GM19240 (cell line): ENCODE measurements around the gene CACNG7.

Source experiments
- DNase-seq: peaks from one replicate; pipeline ENCODE4 v3.0.0; 2011; ENCODE audit warnings: low spot score; ENCODE audit not compliant: insufficient read length

Gene CACNG7

DNA sequence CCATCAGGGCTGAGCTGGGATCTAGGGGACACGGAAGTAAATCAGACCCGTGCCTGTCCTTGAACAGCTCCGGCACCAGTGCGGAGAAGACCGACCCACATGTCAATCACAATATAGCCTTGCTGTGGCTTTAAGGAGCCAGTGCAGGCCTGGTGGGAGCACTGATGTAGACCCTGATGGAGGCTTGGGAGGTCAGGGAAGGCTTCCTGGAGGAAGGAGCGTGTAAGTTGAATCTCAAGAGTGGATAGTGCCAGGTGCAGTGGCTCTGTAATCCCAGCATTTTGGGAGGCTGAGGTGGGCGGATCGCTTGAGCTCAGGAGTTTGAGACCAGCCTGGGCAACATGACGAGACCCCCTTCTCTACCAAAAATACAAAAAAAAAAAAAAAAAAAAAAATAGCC lies 42.9 kb downstream of the CACNG7 start:
- no peak for DNase-seq

GRCh38 chr19:53953383-53953782 lies 44.3 kb downstream of the CACNG7 start:
- no peak for DNase-seq

- no peak for DNase-seq
Measured at GRCh38 chr19:53957448-53958167, 48.5 kb downstream of the CACNG7 start.

DNA sequence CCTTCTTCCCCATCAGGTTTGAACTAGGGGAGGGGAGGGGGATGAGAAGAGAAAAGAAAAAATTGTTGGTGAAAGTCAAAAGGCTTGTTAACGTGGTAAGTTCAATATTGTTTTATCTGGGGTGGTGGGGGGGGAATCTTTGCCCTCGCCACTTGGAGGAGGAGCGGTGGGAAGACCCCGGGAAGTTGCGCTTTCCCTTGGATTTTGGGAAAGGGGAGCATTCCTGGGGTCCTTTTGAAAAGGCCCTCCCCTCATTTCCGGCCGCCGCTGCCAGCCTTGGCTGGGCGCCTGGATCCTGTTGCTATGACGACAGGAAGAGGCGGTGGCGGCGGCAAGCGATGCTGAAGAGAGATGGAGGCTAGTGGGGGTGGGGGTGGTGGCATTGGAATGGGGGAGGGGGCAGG lies 49.1 kb downstream of the CACNG7 start:
- no peak for DNase-seq

DNA sequence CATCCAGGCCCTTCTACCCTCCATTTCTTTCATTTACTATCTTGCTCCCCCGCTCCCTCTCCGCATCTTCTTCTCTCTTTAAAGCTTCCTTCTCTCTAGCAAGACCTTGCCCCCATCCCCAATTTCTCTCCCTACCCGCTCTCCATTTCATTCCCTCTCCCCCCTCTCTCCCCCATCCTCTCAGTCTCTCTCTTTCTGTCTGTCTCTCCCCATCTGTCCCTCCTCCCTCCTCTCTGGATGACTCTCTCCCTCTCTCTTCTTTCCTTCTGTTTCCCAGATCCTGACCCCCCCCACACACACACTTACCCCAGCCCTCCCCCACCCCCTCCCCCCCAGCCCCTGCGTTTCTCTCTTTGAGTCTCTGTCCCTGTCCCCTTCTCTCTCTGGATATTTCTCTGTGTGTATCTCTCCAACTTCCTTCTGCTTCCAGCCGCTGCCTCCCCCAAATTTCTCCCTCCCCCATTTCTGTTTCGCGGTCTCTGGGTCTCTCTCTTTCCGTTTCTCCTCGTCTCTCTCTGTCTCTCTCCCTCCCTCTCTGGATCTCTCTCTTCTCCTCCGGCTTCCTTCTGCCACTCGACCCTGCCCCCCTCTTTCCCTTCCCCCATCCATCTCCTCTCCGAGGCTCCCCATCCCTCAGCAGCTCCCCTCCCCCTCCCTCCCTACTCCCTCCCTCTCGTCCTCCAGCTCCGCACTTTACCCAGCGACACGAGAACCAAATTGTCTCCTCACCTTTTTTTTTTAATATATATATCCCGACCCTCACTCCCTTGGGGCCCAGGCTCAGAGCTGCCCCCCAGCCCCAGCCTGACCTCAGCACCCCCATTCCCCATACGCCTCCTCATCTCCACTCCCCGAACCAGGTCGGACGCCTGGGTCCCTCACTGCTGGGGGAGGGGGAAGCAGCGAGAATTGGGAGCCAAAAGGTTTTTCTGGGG lies 50.0 kb downstream of the CACNG7 start:
- no peak for DNase-seq

DNA sequence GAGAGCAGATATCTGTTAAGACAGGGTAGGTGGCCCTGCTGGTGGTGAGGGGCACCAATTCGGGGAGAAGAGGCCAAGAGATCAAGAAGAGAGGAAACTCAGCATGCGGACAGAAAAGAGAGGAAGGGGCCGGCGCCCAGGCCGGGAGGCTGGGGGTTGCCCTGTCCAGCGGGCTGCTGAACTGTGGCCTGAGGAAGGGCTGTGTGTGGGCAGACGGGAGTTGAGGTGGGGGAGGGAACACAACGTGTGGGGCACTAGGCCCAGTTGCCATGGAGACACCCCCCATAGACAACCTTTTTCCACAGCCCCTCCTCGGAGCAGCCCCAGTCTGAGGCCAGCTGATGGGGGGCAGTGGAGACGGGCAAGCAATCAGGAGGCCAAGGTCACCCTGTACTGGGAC lies 51.1 kb downstream of the CACNG7 start:
- DNase-seq = no peak

GRCh38 chr19:53960886-53961285 lies 51.8 kb downstream of the CACNG7 start:
- DNase-seq = no peak

- no peak for DNase-seq
Measured at GRCh38 chr19:53961523-53962356, 52.7 kb downstream of the CACNG7 start.

GRCh38 chr19:53962887-53963431 lies 53.9 kb downstream of the CACNG7 start, which contains the start of gene CACNG8:
CACNG8 (plus strand) TSS chr19:53962937.
- DNase-seq = no peak

DNA sequence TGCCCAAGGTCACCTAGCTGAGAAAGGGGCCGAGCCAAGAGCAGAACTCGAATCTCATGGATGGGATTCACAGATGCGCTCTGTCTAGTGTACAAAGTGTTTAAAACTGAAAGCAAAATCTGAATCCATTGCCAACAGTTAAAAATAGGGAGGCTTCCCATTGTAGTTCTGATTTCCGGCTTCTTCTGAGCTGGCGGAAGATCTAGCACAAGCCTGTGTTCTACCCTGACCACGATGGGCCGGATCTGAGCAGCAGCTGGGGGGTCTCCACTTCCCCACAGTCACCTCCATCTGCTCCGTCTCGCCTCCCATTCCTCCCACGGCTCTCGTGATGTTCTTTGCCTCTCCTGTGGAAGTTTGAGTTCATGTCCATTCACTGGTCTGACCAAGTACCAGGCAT lies 56.0 kb downstream of the CACNG7 start:
- no peak for DNase-seq

DNA sequence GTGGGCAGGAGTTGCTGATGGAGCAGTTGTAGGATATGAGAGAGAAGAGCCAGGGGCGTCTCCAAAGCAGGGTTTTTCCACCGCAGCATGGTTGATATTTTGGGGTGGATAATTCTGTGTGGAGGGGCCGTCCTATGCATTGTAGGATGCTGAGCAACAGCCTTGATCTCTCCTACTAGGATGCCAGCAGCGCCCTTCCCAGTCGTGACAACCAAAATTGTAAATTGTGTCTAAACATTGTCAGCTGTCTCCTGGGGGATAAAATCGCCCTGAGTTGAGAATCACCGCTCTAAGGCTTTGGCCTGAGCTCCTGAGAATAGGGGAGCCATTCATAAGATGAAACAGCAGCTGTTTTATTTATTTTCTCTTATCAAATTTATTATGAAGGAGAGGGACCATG lies 57.9 kb downstream of the CACNG7 start:
- no peak for DNase-seq

DNA sequence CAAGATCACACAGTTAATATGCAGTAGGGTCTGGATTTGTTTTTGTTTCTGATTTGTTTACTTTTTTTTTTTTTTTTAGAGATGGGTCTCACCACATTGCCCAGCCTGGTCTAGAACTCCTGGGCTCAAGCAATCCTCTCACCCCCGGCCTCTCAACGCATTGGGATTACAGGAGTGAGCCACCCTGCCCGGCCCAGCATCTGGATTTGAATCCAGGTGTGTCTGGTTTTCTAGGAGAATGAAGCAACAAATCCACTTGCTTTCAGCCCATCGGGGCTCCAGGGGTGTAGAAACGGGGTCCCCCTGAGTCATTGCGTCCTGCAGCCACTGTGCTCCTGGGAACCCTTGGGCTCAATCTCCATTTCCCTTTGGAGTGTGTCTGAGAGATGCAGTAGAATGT lies 60.3 kb downstream of the CACNG7 start:
- no peak for DNase-seq

- DNase-seq = no peak
Measured at GRCh38 chr19:53971673-53972072, 62.6 kb downstream of the CACNG7 start.

GRCh38 chr19:53977429-53977990 lies 68.4 kb downstream of the CACNG7 start:
- DNase-seq = no peak

GRCh38 chr19:53977991-53978731 lies 69.1 kb downstream of the CACNG7 start:
- DNase-seq = no peak

DNA sequence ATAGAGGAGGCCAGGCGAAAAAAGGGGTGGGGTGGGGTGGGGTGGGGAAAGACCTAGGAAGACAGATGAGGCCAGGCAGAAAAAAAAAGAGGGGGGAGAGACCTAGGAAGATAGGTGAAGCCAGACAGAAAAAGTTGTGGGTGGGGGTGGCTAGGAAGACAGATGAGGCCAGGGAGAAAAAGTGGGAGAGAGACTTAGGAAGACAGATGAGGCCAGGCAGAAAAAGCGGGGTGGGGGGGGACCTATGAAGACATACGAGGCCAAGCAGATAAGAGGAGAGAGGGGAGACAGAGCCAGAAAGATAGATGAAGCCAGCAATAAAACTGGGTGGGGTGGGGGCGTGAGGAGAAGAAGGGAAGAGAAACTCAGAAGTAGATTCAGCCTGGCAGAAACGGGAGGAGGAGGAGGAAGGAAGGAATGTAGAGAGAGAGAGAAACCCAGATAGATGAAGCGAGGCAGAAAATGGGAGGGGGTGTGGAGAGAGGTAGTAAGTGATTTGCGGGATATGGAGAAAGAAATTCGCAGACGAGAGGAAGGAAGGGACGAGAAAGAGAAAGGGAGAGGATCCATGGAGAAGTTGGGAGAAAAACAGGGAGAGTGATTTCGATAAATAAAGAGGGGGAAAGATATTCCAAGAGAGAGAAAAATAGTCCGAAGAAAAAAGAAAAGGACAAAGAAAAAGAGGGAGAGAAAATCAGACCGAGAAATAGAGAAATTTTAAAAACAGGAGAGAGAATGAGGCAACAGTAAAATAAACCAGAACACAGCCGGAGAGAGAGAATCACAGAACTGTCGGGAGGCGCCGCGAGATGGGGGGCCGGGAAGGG lies 70.1 kb downstream of the CACNG7 start:
- DNase-seq = no peak

GRCh38 chr19:53980539-53981375 lies 71.7 kb downstream of the CACNG7 start:
- no peak for DNase-seq

GRCh38 chr19:53981376-53981951 lies 72.4 kb downstream of the CACNG7 start:
- DNase-seq = no peak
